ACC112 (cell line): ENCODE measurements around the gene RPS6KA5.
A peak's percentile ranks its signal among the peaks of the same experiment; 100 is the strongest.
"Not testable (repeated sequence)": the region's sequence is repeated elsewhere in the genome, so short reads cannot be mapped to it uniquely, and the experiment has no call there.

Experiments
- H2AFZ ChIP-seq: fragments of 200-600 bp; sonication (generic); one replicate; pipeline ENCODE4 v1.6.0; 2017; ENCODE audit warnings: antibody characterized with exemption, low read length; ENCODE audit not compliant: unreplicated experiment
- H3K27ac ChIP-seq: fragments of 200-600 bp; sonication (generic); 2 replicates; pipeline ENCODE4 v1.5.1; 2014; ENCODE audit warnings: low read depth, mild to moderate bottlenecking, antibody characterized with exemption, low read length, moderate library complexity
- H3K27me3 ChIP-seq: fragments of 200-600 bp; sonication (generic); 2 replicates; pipeline ENCODE4 v1.6.1; 2014; ENCODE audit warnings: mild to moderate bottlenecking, antibody characterized with exemption, low read length, moderate library complexity, mixed read lengths; ENCODE audit not compliant: insufficient read depth
- H3K36me3 ChIP-seq: fragments of 200-600 bp; sonication (generic); 2 replicates; pipeline ENCODE4 v1.6.1; 2016; ENCODE audit warnings: mild to moderate bottlenecking, antibody characterized with exemption, low read length, moderate library complexity, mixed read lengths; ENCODE audit not compliant: insufficient read depth
- H3K4me1 ChIP-seq: fragments of 200-600 bp; sonication (generic); one replicate; pipeline ENCODE4 v1.6.1; 2016; ENCODE audit warnings: low read length, mixed read lengths; ENCODE audit not compliant: insufficient read depth, unreplicated experiment, control insufficient read depth
- H3K4me3 ChIP-seq: fragments of 200-600 bp; sonication (generic); 2 replicates; pipeline ENCODE4 v1.5.1; 2014; ENCODE audit warnings: mild to moderate bottlenecking, low read depth, low read length
- H3K79me2 ChIP-seq: fragments of 200-600 bp; sonication (generic); one replicate; pipeline ENCODE4 v1.6.0; 2016; ENCODE audit warnings: low read length; ENCODE audit not compliant: control insufficient read depth, unreplicated experiment, insufficient read depth

The RPS6KA5 gene

GRCh38 chr14:91060351-91061055, at the start of gene RPS6KA5:
Gene RPS6KA5 (minus strand): TSS chr14:91060641. CDS start chr14:91060434, 207 bp downstream.
- Histone ChIP-seq H3K79me2 (no peaks in the 10 kb centered on the region), H3K4me3 (peak within 1 kb of the TSS; percentile 98), H3K4me1 (peaks cover 8% of the 10 kb centered on the region), H3K27me3 (no peaks in the 10 kb centered on the region), H2AFZ (peak within 1 kb of the TSS; percentile 98), H3K27ac (peak within 1 kb of the TSS; percentile 87), H3K36me3 (no peaks in the 10 kb centered on the region)

- H3K79me2 ChIP-seq: no peaks in the 10 kb centered on the region
- H3K27me3 ChIP-seq: no peaks in the 10 kb centered on the region
- peaks cover 34% of the 10 kb centered on the region for H3K4me1 ChIP-seq
- peak overlapping the region; percentile 35; the same call in 1 of the 2 replicates for H3K4me3 ChIP-seq
- peak overlapping the region; percentile 73 for H2AFZ ChIP-seq
- no peaks in the 10 kb centered on the region for H3K36me3 ChIP-seq
- peak overlapping the region; percentile 95 for H3K27ac ChIP-seq
Measured at GRCh38 chr14:91108941-91109611, 48.6 kb upstream of the RPS6KA5 start.

GRCh38 chr14:91103116-91103515, 42.7 kb upstream of the RPS6KA5 start:
- Histone ChIP-seq H3K4me3 (no peak overlapping the region), H3K4me1 (peaks cover 9% of the 10 kb centered on the region), H3K79me2 (no peaks in the 10 kb centered on the region), H3K27ac (no peak overlapping the region), H2AFZ (no peak overlapping the region), H3K27me3 (peaks cover 4% of the 10 kb centered on the region; the same call in 1 of the 2 replicates), H3K36me3 (no peaks in the 10 kb centered on the region)

GRCh38 chr14:91100102-91100501, 39.7 kb upstream of the RPS6KA5 start:
- Histone ChIP-seq H2AFZ (no peak overlapping the region), H3K4me3 (no peak overlapping the region), H3K36me3 (no peaks in the 10 kb centered on the region), H3K27ac (no peak overlapping the region), H3K79me2 (no peaks in the 10 kb centered on the region), H3K4me1 (peaks cover 7% of the 10 kb centered on the region), H3K27me3 (peaks cover 4% of the 10 kb centered on the region; the same call in 1 of the 2 replicates)

GRCh38 chr14:91098591-91098990, 38.1 kb upstream of the RPS6KA5 start:
- Histone ChIP-seq H3K36me3 (no peaks in the 10 kb centered on the region), H3K27me3 (peaks cover 4% of the 10 kb centered on the region; the same call in 1 of the 2 replicates), H2AFZ (peak overlapping the region; percentile 20)

GRCh38 chr14:91097657-91098056, 37.2 kb upstream of the RPS6KA5 start:
- not testable (repeated sequence) for H3K27me3 ChIP-seq, H3K36me3 ChIP-seq, H3K27ac ChIP-seq, H3K4me1 ChIP-seq, H3K79me2 ChIP-seq, H2AFZ ChIP-seq, H3K4me3 ChIP-seq

More at GRCh38 chr14:91098591-91098990, 38.1 kb upstream of the RPS6KA5 start:
- Histone ChIP-seq H3K4me3 (0 out of 2 replicates have a peak overlapping the region, but pooled peaks have one; percentile 35), H3K27ac (peak overlapping the region; percentile 71), H3K4me1 (peaks cover 7% of the 10 kb centered on the region), H3K79me2 (no peaks in the 10 kb centered on the region)

GRCh38 chr14:91095178-91095577, 34.7 kb upstream of the RPS6KA5 start:
- Histone ChIP-seq H3K36me3 (no peaks in the 10 kb centered on the region), H3K4me3 (no peak overlapping the region), H3K4me1 (peaks cover 7% of the 10 kb centered on the region), H2AFZ (no peak overlapping the region), H3K79me2 (no peaks in the 10 kb centered on the region), H3K27me3 (peaks cover 18% of the 10 kb centered on the region), H3K27ac (no peak overlapping the region)

- Histone ChIP-seq H3K27me3 (peaks cover 21% of the 10 kb centered on the region), H3K36me3 (no peaks in the 10 kb centered on the region), H3K4me3 (no peak overlapping the region), H3K4me1 (peaks cover 7% of the 10 kb centered on the region), H2AFZ (no peak overlapping the region), H3K27ac (no peak overlapping the region), H3K79me2 (no peaks in the 10 kb centered on the region)
Measured at GRCh38 chr14:91094772-91095171, 34.3 kb upstream of the RPS6KA5 start.

- not testable (repeated sequence) for H3K79me2 ChIP-seq, H2AFZ ChIP-seq, H3K36me3 ChIP-seq, H3K27ac ChIP-seq, H3K4me3 ChIP-seq, H3K4me1 ChIP-seq
- H3K27me3 ChIP-seq: peaks cover 26% of the 10 kb centered on the region
Measured at GRCh38 chr14:91093743-91094472, 33.5 kb upstream of the RPS6KA5 start.

GRCh38 chr14:91092073-91092472, 31.6 kb upstream of the RPS6KA5 start:
- Histone ChIP-seq H3K4me3 (no peak overlapping the region), H2AFZ (no peak overlapping the region), H3K4me1 (no peaks in the 10 kb centered on the region), H3K27me3 (peaks cover 36% of the 10 kb centered on the region), H3K27ac (no peak overlapping the region), H3K79me2 (no peaks in the 10 kb centered on the region), H3K36me3 (no peaks in the 10 kb centered on the region)
